HL-60 (cell line): Measurements from ENCODE around the gene KPNA5.
"Not testable (repeated sequence)": the region's sequence is repeated elsewhere in the genome, so short reads cannot be mapped to it uniquely, and the experiment has no call there.

Source experiments
- DNase-seq, 2 experiments: peaks; one replicate each; pipeline ENCODE4 v3.0.0-alpha.2; 2010 to 2020; ENCODE audit warnings: low read depth in 1 of 2, low spot score in 1 of 2
- H3K27ac ChIP-seq: fragments of 250-450 bp; sonication (Bioruptor Pico); replicated peaks from 2 replicates; pipeline ENCODE4 v1.5.1; 2020; ENCODE audit warnings: mild to moderate bottlenecking, moderate library complexity
- H3K27me3 ChIP-seq: fragments of 250-450 bp; sonication (Bioruptor Pico); 2 replicates; pipeline ENCODE4 v1.5.1; 2021; ENCODE audit warnings: mild to moderate bottlenecking, moderate library complexity; ENCODE audit not compliant: insufficient read depth, poor library complexity, severe bottlenecking
- H3K4me3 ChIP-seq: replicated peaks from 2 replicates; pipeline ENCODE4 v1.5.1; 2011; ENCODE audit warnings: mild to moderate bottlenecking, control low read depth, low read length; ENCODE audit not compliant: insufficient read depth
- CTCF ChIP-seq: IDR thresholded peaks from one replicate; pipeline ENCODE4 v1.5.1; 2011; ENCODE audit warnings: low read length, control low read depth, inconsistent platforms; ENCODE audit not compliant: insufficient read depth
- GABPA ChIP-seq: IDR thresholded peaks from 2 replicates; pipeline ENCODE4 v1.6.1; 2012; ENCODE audit warnings: low read depth
- POLR2AphosphoS5 ChIP-seq: IDR thresholded peaks from 2 replicates; pipeline ENCODE4 v1.6.1; 2012; ENCODE audit warnings: low read depth
- REST ChIP-seq: IDR thresholded peaks from 2 replicates; pipeline ENCODE4 v1.6.1; 2012; ENCODE audit warnings: low read depth; ENCODE audit not compliant: insufficient replicate concordance
- SPI1 ChIP-seq: IDR thresholded peaks from 2 replicates; pipeline ENCODE4 v1.6.1; 2012; ENCODE audit warnings: low read depth, mild to moderate bottlenecking, borderline replicate concordance

Gene KPNA5

GRCh38 chr6:116661594-116661993, 19.4 kb upstream of the KPNA5 start:
- no peak overlapping the region for H3K27ac ChIP-seq
- DNase-seq: no peak
- TF ChIP-seq POLR2AphosphoS5 (no peak), GABPA (no peak), REST (no peak), CTCF (no peak), SPI1 (no peak)
- no peak overlapping the region for H3K4me3 ChIP-seq
- no peaks in the 10 kb centered on the region for H3K27me3 ChIP-seq

GRCh38 chr6:116662202-116662601, 18.8 kb upstream of the KPNA5 start:
- TF ChIP-seq SPI1 (no peak), POLR2AphosphoS5 (no peak), GABPA (no peak), REST (no peak), CTCF (no peak)
- H3K4me3 ChIP-seq: no peak overlapping the region
- no peaks in the 10 kb centered on the region for H3K27me3 ChIP-seq
- H3K27ac ChIP-seq: no peak overlapping the region
- DNase-seq: no peak

- Histone ChIP-seq H3K27me3 (no peaks in the 10 kb centered on the region), H3K27ac (no peak overlapping the region), H3K4me3 (no peak overlapping the region)
- TF ChIP-seq GABPA (no peak), CTCF (no peak), POLR2AphosphoS5 (no peak), REST (no peak), SPI1 (no peak)
- DNase-seq: no peak
Measured at GRCh38 chr6:116663308-116663707, 17.7 kb upstream of the KPNA5 start.

GRCh38 chr6:116664169-116664568, 16.8 kb upstream of the KPNA5 start:
- H3K27me3 ChIP-seq, H3K4me3 ChIP-seq, DNase-seq, H3K27ac ChIP-seq: not testable (repeated sequence)
